ENCODE data around the gene CAPZB. TPM values are rescaled to one million over a fixed set of nuclear protein-coding genes. Genes with fewer than 3 reads are reported as not detected.
A peak's percentile ranks its signal among the peaks of the same experiment; 100 is the strongest.

The CAPZB gene
- total RNA-seq, 2 experiments from 2014 or later = 335 to 340 TPM

- Mint-ChIP-seq H3K4me1 (ENCODE audit: low read depth) (peaks cover 42% of the 10 kb centered on the region), H3K36me3 (ENCODE audit: low read depth) (peaks cover 12% of the 10 kb centered on the region)
These were observed 125.3 kb downstream of the CAPZB start for GRCh38 chr1:19360016-19360415.

GRCh38 chr1:19359357-19359756 is 126.0 kb downstream of the CAPZB start:
- Mint-ChIP-seq H3K36me3 (ENCODE audit: low read depth) (peaks cover 15% of the 10 kb centered on the region), H3K27ac (peak overlapping the region; percentile 26), H3K9me3 (no peaks in the 10 kb centered on the region), H3K4me3 (no peak overlapping the region), H3K4me1 (ENCODE audit: low read depth) (peaks cover 39% of the 10 kb centered on the region), H3K27me3 (no peaks in the 10 kb centered on the region)
- intact Hi-C loops (cut with micrococcal nuclease) = no loop called here
- TF ChIP-seq CTCF (IDR thresholded peaks at IDR 0.05) = no peak
- CTCF ChIA-PET = interaction anchor here (0.7 to 1.0 kb wide), 3 partner anchors 18 to 302 kb away, joined by 3 read pairs; no protein-coding TSS in a partner anchor
- POLR2A ChIA-PET = interaction anchor here (0.7 kb wide), 2 partner anchors 13 to 107 kb away, joined by 3 read pairs; partner anchors contain the start of gene MRTO4
- ATAC-seq (peak; percentile 41), DNase-seq (no peak)

More at GRCh38 chr1:19360016-19360415, 125.3 kb downstream of the CAPZB start:
- DNase-seq (peak; percentile 17), ATAC-seq (peak; percentile 59)
- Mint-ChIP-seq H3K9me3 (no peaks in the 10 kb centered on the region), H3K4me3 (no peak overlapping the region), H3K27ac (peak overlapping the region; percentile 38), H3K27me3 (no peaks in the 10 kb centered on the region)
- ChIA-PET CTCF (interaction anchor here (1.0 kb wide), 2 partner anchors 19 to 302 kb away, joined by 3 read pairs; no protein-coding TSS in a partner anchor), POLR2A (interaction anchor here (0.7 kb wide), 2 partner anchors 12 to 108 kb away, joined by 3 read pairs; partner anchors contain the start of gene MRTO4)
- intact Hi-C loops (cut with micrococcal nuclease) = no loop called here
- no peak for TF ChIP-seq CTCF (IDR thresholded peaks at IDR 0.05)

- Mint-ChIP-seq H3K9me3 (no peaks in the 10 kb centered on the region), H3K27me3 (no peaks in the 10 kb centered on the region), H3K27ac (no peak overlapping the region), H3K36me3 (ENCODE audit: low read depth) (peaks cover 16% of the 10 kb centered on the region), H3K4me3 (no peak overlapping the region), H3K4me1 (ENCODE audit: low read depth) (peaks cover 39% of the 10 kb centered on the region)
- TF ChIP-seq CTCF (IDR thresholded peaks at IDR 0.05) = no peak
- ChIA-PET POLR2A (no interaction called here), CTCF (interaction anchor here (1.0 kb wide), 2 partner anchors 18 to 303 kb away, joined by 3 read pairs; no protein-coding TSS in a partner anchor)
- DNase-seq = no peak
- intact Hi-C loops (cut with micrococcal nuclease) = no loop called here
- no peak for ATAC-seq
These were observed 126.6 kb downstream of the CAPZB start for GRCh38 chr1:19358710-19359109.

GRCh38 chr1:19357299-19357986 is 127.9 kb downstream of the CAPZB start:
- H3K27ac Mint-ChIP-seq = no peak overlapping the region
- ChIA-PET CTCF (interaction anchor here (0.9 kb wide), 1 partner anchor 12 kb away, joined by 3 read pairs; no protein-coding TSS in a partner anchor), POLR2A (no interaction called here)
- intact Hi-C loops (cut with micrococcal nuclease) = no loop called here
- peaks cover 33% of the 10 kb centered on the region for H3K4me1 Mint-ChIP-seq (ENCODE audit: low read depth)
- DNase-seq (no peak), ATAC-seq (no peak)
- no peak for TF ChIP-seq CTCF (IDR thresholded peaks at IDR 0.05)
- H3K36me3 Mint-ChIP-seq (ENCODE audit: low read depth) = peaks cover 13% of the 10 kb centered on the region
- no peaks in the 10 kb centered on the region for H3K27me3 Mint-ChIP-seq
- H3K9me3 Mint-ChIP-seq = no peaks in the 10 kb centered on the region
- no peak overlapping the region for H3K4me3 Mint-ChIP-seq

GRCh38 chr1:19356266-19356665 is 129.1 kb downstream of the CAPZB start:
- H3K4me1 Mint-ChIP-seq (ENCODE audit: low read depth) = peaks cover 23% of the 10 kb centered on the region
- H3K27ac Mint-ChIP-seq = no peak overlapping the region
- intact Hi-C loops (cut with micrococcal nuclease) = no loop called here
- no peaks in the 10 kb centered on the region for H3K27me3 Mint-ChIP-seq
- ChIA-PET CTCF (interaction anchor here (0.9 kb wide), 1 partner anchor 11 kb away, joined by 3 read pairs; no protein-coding TSS in a partner anchor), POLR2A (no interaction called here)
- peaks cover 13% of the 10 kb centered on the region for H3K36me3 Mint-ChIP-seq (ENCODE audit: low read depth)
- H3K9me3 Mint-ChIP-seq = no peaks in the 10 kb centered on the region
- ATAC-seq (no peak), DNase-seq (no peak)
- no peak for TF ChIP-seq CTCF (IDR thresholded peaks at IDR 0.05)
- no peak overlapping the region for H3K4me3 Mint-ChIP-seq

Measured in activated CD8-positive, alpha-beta T cell treated with anti-CD3 and anti-CD28 coated beads for 36 hours (primary cell).